Measurements from ENCODE around the gene ANGEL1.

Gene ANGEL1

DNA sequence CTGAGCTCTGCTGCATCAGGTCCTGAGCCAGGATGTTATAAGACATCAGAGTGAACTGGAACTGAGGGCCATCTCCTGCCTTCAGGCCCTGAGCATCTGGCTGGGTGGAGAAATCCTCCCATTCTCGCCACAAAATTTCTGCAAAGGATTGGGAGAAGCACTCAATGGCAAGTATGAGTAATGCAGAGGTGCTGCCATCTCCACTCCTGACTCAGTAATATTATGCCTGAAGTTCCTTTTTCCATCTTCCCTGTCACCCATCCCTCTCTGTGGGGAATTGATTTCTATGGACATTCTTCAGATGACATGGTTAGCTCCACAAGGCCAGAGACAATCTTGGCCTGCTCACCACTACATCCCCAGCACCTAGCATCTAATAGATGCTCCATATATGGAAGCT lies 4.7 kb downstream of the ANGEL1 start:
- TF ChIP-seq, protein P1, sequence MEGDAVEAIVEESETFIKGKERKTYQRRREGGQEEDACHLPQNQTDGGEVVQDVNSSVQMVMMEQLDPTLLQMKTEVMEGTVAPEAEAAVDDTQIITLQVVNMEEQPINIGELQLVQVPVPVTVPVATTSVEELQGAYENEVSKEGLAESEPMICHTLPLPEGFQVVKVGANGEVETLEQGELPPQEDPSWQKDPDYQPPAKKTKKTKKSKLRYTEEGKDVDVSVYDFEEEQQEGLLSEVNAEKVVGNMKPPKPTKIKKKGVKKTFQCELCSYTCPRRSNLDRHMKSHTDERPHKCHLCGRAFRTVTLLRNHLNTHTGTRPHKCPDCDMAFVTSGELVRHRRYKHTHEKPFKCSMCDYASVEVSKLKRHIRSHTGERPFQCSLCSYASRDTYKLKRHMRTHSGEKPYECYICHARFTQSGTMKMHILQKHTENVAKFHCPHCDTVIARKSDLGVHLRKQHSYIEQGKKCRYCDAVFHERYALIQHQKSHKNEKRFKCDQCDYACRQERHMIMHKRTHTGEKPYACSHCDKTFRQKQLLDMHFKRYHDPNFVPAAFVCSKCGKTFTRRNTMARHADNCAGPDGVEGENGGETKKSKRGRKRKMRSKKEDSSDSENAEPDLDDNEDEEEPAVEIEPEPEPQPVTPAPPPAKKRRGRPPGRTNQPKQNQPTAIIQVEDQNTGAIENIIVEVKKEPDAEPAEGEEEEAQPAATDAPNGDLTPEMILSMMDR (IDR thresholded peaks at IDR 0.05; ENCODE audit: borderline replicate concordance, insufficient read depth, low read depth, low read length) = no peak
- no peak overlapping the region for H3K4me3 ChIP-seq (ENCODE audit: low read depth, low read length)

DNA sequence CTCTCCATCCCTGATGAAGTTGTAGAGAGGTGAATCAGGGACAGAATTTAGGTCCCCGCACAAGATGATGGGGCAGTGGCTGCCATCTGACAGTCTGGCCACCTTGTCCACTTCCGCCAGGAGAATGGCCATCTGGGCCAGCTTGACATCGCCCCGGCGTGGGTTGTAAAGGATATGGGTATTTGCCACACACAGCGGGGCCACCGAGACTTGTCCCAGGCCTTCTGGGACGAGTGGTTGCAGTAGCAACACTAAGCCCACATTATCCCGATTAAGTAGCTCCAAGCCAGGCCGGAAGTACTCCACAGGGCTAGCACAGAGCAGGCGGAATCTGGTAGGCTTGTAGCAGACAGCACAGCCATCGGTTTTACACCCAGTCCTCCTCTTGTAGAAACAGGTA lies 6.2 kb downstream of the ANGEL1 start:
- H3K4me3 ChIP-seq (ENCODE audit: low read depth, low read length) = no peak overlapping the region
- TF ChIP-seq, protein P1 (IDR thresholded peaks at IDR 0.05; ENCODE audit: borderline replicate concordance, insufficient read depth, low read depth, low read length) = no peak

DNA sequence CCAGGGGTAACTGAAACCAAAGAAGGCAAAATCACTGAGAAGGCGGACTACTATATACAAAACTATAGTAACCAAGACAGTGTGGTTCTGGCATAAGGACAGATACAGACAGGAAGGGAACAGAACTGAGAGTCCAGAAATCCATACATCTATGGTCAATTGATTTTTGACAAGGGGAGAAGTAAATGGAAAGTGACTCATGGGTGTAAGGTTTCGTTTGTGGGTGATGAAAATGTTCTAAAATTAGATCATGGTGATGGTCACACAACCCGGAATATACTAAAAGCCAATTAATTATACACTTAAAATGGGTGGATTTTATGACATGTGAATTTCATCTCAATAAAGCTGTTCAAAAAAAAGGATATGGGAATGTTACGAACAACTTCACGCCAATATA lies 18.7 kb downstream of the ANGEL1 start:
- TF ChIP-seq, protein P1 (IDR thresholded peaks at IDR 0.05; ENCODE audit: borderline replicate concordance, insufficient read depth, low read depth, low read length) = no peak
- no peak overlapping the region for H3K4me3 ChIP-seq (ENCODE audit: low read depth, low read length)

DNA sequence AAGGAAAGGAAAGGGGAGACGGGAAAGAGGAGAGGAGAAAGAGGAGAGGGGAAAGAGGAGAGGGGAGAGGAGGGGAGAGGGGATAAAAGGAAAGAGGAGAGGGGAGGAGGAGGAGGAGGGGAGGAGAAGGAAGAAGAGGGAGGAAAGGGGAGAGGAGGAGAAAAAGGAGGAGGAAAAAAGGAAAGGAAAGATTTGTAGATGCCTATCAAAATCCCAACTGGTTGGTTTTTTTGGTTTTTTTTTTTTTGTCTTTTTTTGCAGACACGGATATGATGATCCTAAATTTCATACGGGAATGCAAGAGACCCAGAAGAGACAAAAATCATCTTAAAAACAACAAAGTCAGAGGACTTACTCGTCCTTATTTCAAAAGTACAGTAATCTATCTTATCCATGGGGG lies 19.4 kb downstream of the ANGEL1 start:
- TF ChIP-seq, protein P1 (IDR thresholded peaks at IDR 0.05; ENCODE audit: borderline replicate concordance, insufficient read depth, low read depth, low read length) = no peak
- no peak overlapping the region for H3K4me3 ChIP-seq (ENCODE audit: low read depth, low read length)

DNA sequence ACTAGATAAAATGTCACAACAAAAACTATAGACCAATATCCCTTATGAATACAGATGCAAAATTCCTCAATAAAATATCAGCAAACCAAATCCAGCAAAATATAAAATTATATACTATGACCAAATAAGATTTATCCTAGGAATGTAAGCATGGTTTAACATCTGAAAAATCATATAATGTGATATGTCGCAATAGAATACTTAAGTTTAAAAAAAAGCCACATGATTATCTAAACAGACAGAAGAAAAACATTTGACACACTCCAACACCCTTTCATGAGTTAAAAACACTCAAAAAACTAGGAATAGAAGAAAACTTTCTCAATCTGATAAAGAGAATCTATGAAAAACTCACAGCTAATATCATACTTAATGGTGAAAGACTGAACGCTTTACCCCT lies 20.3 kb downstream of the ANGEL1 start:
- H3K4me3 ChIP-seq (ENCODE audit: low read depth, low read length) = no peak overlapping the region
- TF ChIP-seq, protein P1 (IDR thresholded peaks at IDR 0.05; ENCODE audit: borderline replicate concordance, insufficient read depth, low read depth, low read length) = no peak

DNA sequence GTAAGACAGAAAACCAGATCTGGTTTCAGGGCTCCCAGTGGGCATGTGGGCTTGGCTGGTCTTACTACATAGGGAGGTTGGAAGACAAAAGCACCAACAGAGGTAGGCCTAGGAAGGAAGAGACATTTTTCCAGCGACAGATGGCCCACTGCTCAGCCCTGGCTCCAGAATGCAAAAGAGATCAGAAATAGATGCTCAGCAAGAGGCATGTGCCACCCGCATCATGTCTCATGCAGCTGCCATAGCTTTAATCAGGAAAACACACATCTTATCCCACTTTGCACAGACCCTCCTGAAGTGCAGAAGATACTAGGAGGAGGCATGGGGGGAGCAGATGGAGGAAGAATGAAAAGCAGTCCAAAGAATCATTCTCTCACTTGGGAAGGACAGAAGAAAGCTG lies 26.1 kb downstream of the ANGEL1 start:
- TF ChIP-seq, protein P1 (IDR thresholded peaks at IDR 0.05; ENCODE audit: borderline replicate concordance, insufficient read depth, low read depth, low read length) = no peak

DNA sequence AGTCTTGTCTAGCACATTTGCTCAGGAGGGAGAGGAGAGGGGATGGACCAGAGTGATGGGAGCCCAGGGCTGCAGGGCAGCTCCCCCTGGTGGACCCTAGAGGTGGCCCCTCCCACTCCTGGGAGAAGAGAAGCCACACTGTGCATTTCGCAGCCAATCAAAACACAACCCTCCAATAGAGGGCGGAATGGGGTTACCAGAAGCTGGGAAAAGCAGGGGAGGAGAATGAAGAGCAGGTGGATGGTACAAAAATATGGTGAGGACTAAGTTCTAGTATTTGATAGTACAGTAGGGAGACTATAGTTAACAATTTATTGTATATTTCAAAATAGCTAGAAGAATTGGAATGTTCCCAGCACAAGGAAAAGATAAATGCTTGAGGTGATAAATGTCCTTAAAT lies 27.8 kb downstream of the ANGEL1 start:
- TF ChIP-seq, protein P1 (IDR thresholded peaks at IDR 0.05; ENCODE audit: borderline replicate concordance, insufficient read depth, low read depth, low read length) = peak; percentile 83
- no peak overlapping the region for H3K4me3 ChIP-seq (ENCODE audit: low read depth, low read length)

More for the DNA sequence above, 26.1 kb downstream of the ANGEL1 start:
- H3K4me3 ChIP-seq (ENCODE audit: low read depth, low read length) = no peak overlapping the region

Data from GM12875 (cell line).